ENCODE measurements around the gene OR1N1.
"Not testable (repeated sequence)": the region's sequence is repeated elsewhere in the genome, so short reads cannot be mapped to it uniquely, and the experiment has no call there.

The OR1N1 gene, protein sequence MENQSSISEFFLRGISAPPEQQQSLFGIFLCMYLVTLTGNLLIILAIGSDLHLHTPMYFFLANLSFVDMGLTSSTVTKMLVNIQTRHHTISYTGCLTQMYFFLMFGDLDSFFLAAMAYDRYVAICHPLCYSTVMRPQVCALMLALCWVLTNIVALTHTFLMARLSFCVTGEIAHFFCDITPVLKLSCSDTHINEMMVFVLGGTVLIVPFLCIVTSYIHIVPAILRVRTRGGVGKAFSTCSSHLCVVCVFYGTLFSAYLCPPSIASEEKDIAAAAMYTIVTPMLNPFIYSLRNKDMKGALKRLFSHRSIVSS

DNA sequence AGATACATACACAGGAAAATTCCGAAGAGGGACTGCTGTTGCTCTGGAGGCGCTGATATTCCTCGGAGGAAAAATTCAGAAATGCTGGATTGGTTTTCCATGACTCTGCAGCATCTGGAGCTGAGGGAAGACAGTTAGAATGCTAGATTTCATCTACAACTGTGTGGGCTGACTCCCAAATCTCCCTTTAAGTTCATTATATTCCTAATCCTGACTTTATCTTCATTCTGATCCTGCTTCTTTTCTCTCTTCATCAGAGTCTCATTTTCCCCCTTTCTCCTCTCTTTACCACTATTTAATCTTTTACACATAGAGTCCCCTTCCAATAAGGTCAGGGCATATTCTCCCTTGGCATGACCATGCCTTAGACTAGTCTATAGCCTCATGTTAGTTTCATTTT is at the start of gene OR1N1:
Gene OR1N1 (minus strand): TSS at position 101 of the 400 bp plus-strand sequence. CDS start 0 bp downstream, at position 101.
- no peak for DNase-seq (ENCODE audit: low spot score)

DNA sequence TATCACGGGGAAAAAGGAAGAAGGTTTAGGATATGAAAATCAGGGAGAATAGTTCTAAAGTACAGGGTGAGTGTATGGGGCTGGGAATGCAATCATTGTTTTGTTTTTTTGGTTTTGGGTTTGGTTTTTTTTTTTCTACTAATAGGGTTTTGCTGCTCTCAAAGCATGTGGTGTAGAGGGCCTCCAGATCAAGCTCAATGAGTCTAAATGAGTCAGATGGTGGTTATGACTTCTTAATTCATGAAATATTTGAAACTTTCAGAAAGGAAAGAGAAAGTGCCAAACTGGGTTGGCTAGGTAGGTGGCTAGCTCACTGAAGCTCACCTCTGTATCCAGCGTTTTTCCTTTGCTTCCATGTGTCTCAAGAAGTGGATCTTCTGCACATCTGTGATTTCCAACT is 45.4 kb upstream of the OR1N1 start:
- no peak for DNase-seq (ENCODE audit: low spot score)

DNA sequence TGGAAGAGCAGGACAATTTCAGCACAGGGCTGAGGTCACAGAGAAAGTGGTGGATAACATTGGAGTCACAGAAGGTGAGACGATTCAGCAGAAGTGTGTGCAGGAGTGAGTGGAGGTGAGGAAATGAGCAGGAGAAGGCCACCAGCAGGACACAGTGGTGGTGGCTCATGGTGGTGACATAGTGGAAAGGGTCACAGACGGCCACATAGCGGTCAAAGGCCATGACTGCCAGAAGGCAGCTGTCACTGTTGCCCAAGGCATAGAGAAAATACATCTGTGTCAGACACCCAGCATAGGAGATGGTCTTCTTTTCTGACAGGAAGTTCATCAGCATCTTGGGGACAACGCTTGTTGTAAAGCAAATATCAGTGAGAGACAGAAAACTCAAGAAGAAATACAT is 40.8 kb upstream of the OR1N1 start:
- no peak for DNase-seq (ENCODE audit: low spot score)

DNA sequence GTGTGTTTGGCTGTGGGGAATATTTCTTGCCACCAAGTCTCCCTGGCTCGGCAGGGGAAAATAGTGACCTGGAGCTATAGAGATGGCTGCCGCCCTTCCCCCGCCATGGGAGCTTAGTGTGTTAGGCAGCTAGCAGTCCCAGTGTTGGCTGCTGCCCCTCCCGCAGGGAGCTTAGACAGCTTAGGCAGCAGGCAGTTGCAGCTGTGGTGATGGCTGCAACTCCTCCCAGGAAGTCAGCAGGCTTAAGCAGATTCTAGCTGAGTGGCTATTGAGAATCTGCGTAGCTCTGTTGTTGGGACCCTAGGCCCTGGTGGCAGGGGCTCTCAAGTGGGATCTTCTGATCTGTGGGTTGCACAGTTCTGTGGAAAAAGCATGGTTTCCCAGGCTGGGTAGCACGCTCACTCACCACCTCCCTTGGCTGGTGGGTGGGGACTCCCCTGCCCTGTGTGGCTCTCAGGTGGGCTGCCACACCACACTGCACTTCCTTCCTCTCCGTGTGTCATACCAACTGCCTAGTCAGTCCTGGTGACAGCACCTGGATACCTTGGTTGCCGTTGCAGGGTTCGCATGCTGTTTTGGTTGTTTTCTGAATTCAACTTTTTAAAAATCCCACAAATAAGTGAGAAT is 35.2 kb upstream of the OR1N1 start:
- no peak for DNase-seq (ENCODE audit: low spot score)

DNA sequence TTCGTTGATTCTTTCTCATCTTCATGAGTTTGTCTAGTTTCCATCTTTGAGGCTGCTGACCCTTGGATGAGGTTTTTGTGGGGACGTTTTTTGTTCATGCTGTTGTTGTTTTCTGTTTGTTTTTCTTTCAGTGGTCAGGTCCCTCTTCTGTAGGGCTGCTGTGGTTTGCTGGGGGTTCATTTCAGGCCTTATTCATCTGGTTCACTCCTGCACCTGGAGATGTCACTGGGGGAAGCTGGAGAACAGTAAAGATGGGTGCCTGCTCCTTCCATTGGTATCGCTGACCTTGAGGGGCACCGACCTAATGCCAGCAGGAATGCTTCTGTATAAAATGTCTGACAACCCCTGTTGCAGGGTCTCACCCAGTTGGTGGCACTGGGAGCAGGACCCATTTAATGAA is 34.4 kb upstream of the OR1N1 start:
- DNase-seq (ENCODE audit: low spot score) = no peak

DNA sequence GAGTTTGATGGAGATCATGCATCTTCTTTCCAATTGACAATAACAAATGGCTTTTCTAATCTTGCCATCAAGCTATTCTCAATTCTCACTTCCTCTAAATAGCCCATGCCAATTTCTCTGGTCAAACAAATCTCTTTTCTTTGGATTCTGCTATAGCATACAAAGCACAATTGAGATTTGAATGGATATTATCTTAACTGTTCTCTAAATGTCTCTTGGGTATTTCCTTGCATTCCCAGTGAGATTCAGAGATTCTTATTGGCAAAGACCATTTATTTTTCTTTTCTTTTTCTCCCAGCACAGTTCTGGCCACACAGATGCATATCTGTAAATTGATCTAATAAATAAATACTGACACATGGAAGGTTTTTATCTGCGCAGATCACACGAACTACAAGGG is 25.7 kb upstream of the OR1N1 start, which contains the start of gene OR1N2:
Gene OR1N2 (plus strand): TSS at position 301 of the 400 bp plus-strand sequence. CDS start 100 bp downstream, outside the sequence.
- peak; percentile 10 for DNase-seq (ENCODE audit: low spot score)

DNA sequence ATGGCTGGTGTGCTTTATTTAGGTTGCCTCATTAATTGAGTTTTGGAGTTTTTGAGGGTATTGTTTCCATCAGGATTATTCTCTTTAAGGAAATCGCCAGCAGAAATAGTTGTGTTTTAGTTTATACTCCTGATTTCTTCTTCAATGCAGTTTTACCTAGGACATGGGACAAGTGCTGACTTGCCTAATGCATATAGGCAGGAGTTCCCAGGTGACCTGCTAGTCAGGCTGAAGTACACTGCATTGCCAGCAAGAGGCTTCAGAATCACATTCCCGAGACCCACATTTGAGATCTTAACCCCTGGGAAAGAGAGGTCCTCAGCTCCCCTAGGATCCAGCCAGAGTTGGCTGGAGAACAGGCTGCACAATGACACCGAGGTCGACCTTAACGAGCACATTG is 24.3 kb upstream of the OR1N1 start:
- no peak for DNase-seq (ENCODE audit: low spot score)

DNA sequence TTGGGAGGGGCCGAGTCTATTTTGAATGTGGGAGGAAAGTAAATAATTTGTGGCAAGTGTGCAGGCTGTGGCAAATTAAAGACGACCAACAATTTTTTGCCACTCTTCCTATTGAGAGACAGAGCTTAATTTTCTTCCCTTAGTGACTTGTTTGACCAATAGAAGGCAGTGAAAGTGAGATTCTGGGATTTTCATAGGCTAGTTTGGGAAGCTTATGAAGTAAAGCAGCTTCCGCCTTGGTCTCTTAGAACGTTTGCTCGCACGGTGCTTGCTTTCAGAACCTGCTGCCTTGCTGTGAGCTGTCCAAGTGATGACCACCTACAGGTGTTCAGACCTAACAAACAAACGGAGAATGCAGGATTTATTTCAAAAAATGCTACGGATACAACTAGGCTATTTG is 19.1 kb upstream of the OR1N1 start:
- no peak for DNase-seq (ENCODE audit: low spot score)

DNA sequence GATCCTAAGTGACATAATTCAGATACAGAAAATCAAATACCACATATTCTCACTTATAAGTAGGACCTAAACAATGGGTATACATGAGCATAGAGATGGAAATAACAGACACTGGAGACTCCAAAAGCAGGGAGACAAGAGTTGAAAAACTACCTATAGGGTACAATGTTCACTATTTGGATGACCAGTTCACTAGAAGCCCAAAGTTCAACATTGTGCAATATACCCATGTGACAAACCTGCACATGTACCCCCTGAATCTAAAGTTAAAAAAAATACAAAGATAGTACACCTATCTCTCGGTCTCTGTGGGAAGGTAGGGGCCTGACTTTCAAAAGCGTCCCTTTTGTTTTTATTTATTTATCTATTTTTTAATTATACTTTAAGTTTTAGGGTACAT is 11.7 kb upstream of the OR1N1 start:
- no peak for DNase-seq (ENCODE audit: low spot score)

DNA sequence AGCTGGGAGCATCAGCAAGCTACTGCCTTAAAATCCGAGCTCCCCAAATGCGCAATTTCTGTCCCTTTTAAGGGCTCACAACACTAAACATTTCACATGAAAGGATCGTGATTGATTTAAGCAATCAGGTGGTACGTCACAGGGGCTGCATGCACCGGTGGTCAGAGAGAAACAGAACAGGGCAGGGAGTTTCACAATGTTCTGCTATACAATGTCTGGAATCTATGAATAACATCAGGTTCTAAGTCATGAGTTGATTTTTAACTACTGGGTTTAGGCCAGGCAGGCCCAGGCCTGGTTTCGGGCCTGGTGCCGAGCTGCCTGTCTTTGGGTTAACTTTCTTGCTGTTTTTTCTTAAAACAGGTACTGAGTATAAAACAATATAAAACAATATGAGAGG is 10.0 kb upstream of the OR1N1 start:
- not testable (repeated sequence) for DNase-seq (ENCODE audit: low spot score)

DNA sequence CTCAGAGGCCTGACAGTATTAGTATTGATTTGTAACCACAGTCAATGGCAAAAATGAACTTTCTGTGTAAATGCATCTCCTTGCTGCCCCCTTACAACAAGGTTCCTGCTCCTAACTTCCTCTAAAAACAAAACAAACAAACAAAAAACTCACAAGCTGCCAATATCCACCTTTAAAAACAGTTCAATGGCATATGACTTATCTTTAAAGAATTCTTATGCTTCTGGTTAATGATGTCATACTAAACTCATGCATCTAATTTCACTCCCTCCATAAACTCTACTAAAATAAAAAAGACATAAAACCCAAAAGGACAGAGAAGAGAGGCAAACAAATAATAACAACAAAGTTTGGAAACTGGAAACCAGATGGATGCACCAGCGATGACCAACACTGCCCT is 9.0 kb upstream of the OR1N1 start:
- no peak for DNase-seq (ENCODE audit: low spot score)

DNA sequence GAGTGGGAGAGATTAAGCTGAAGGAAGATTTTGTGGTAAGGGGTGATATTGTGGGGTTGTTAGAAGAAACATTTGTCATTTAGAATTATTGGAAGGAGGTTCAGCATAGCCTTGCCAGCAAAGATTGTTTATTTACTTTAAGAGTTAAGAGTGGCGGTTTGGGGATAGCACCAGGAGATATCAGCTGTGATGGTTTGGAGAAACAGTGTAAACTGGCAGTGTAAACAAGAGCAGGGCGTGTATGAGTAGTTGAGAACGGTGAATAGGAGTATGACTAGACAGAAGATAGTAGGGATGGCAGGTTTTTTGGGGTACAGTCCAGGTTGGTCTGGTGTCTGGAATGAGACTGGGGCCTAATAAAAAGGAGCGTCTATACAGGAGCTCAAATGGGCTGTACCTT is 4.1 kb upstream of the OR1N1 start:
- not testable (repeated sequence) for DNase-seq (ENCODE audit: low spot score)

DNA sequence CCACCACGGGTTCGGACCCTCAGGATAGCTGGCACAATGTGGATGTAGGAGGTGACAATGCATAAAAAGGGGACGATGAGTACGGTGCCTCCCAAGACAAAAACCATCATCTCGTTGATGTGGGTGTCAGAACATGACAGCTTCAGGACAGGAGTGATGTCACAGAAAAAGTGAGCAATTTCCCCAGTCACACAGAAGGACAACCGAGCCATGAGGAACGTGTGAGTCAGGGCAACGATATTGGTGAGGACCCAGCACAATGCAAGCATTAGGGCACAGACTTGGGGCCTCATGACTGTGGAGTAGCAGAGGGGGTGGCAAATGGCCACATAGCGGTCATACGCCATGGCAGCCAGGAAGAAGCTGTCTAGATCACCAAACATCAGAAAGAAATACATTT is 491 bp downstream of the OR1N1 start:
- no peak for DNase-seq (ENCODE audit: low spot score)

DNA sequence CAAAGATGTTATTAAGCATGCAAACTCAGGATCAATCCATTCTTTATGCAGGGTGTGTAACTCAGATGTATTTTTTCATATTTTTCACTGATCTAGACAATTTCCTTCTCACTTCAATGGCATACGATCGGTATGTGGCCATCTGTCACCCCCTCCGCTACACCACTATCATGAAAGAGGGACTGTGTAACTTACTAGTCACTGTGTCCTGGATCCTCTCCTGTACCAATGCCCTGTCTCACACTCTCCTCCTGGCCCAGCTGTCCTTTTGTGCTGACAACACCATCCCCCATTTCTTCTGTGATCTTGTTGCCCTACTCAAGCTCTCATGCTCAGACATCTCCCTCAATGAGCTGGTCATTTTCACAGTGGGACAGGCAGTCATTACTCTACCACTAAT is 7.7 kb downstream of the OR1N1 start:
- no peak for DNase-seq (ENCODE audit: low spot score)

DNA sequence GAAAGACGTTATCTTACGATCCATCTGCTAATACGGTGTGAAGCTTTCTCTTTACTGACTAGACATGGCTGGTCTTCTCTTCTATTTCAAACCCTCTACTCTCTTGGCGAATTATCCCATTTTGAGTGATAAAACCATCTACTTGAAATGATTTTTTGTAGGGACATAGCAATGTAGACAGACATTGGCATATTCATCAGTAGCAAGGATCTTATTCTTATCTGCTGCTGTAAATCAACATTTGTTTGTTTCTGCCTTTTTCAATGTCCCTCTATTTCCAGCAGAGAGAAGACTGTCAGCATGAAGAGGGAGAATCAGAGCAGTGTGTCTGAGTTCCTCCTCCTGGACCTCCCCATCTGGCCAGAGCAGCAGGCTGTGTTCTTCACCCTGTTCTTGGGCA is 8.3 kb downstream of the OR1N1 start, which contains the start of gene OR1J4:
Gene OR1J4 (plus strand): TSS at position 301 of the 400 bp plus-strand sequence. CDS start 0 bp downstream, at position 301.
- DNase-seq (ENCODE audit: low spot score) = no peak

DNA sequence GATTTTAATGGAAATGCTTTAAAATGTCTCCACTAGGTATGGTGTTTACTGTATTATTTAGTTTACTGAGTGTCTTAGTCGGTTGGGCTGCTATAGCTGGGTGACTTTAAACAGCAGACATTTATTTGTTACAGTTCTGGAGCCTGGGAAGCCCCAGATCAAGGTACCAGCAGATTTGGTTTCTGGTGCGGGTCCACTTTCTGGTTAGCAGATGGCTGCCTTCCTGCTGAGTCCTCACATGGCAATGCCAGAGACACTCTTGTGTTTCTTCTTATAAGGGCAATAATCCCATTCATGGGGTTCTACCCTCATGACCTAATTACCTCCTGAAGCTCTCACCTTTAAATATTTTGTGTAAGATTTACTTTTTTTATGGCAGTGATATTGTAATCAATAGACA is 8.9 kb downstream of the OR1N1 start:
- no peak for DNase-seq (ENCODE audit: low spot score)

DNA sequence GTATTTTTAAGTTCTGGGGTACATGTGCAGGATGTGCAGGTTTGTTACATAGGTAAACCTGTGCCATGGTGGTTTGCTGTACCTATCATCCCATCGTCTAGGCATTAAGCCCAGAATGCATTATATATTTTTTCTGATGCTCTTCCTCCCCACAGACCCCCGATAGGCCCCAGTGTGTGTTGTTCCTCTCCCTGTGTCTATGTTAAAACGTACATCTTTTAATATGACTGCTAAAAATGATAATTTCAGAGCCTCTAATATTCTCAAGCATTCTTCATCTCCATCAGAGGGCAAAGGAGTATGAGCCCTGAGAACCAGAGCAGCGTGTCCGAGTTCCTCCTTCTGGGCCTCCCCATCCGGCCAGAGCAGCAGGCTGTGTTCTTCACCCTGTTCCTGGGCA is 16.6 kb downstream of the OR1N1 start, which contains the start of gene OR1J2:
Gene OR1J2 (plus strand): TSS at position 301 of the 400 bp plus-strand sequence. CDS start 0 bp downstream, at position 301.
- DNase-seq (ENCODE audit: low spot score) = no peak

DNA sequence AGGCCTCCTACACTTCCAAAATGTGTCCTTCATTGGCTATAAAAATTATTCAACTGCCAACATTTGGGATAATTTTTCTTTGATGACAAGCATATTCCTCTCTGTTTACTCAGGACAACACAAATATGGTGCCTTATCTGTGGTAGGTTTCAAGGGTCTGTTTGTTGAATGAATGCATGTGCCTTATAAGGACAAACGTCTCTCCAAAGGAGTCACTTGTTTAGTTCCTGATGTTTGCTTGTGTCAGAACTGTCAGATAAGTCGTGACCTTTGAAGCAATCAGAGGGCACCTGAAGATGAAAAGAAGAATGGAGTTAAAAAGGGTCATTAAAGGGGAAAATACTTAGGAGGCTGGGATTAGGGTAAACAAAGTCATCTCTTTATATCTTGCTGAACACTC is 20.1 kb downstream of the OR1N1 start:
- DNase-seq (ENCODE audit: low spot score) = no peak

DNA sequence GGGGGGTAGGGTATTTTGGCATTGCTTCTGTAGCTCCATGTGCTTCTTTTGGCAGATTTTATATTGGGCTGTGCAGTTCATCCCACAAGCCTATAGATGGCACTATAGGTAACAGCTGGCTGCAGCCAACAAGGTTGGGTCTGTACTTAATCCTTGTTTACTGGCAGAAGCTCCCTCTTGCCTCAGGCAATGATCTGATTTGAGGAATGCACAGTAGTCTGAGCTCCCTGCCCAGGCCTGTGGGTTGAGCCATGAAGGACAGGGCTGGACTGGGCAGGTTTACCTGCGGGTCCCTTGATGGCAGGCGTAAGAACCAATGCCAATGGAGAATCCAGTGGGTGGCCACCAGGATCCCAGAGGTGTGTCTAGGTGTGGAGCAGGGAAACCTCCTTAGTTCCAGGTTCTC is 28.2 kb downstream of the OR1N1 start:
- peak; percentile 16 for DNase-seq (ENCODE audit: low spot score)

DNA sequence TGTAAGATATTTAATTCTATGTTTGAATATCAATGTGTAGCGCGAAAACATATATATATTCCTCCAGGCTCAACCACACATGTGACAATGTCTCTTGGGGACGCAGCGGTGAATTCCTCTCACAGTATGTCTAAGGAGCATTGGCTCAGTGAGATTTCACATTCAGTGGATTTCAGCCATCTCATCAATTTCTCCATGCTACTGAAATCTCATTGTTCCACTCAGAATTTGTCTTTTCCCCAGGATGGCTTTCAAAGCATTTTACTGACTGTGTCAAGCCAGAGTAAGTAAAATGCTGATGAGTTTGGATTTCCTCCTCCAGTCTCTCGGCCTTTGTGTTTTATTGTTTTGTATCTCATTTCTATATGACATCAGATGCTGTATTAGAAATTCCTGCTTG is 48.0 kb downstream of the OR1N1 start:
- DNase-seq (ENCODE audit: low spot score) = no peak

DNA sequence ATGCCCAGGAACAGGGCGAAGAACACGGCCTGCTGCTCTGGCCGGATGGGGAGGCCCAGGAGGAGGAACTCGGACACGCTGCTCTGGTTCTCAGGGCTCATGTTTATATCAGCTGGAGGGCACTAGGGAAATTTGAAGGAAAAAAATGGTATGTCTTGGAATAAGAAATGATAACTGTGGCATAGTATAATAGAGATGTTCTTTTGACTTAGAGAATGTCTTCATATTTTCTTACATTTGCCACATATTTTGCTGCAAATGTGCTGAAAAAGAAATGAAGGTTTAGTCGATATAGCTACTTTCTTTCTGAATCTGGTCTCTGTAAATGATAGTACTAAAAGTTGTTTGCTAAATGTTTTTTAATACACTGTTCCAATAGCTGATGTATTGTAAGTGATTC is 49.3 kb downstream of the OR1N1 start, which contains the start of gene OR1J1:
Gene OR1J1 (minus strand): TSS at position 101 of the 400 bp plus-strand sequence. CDS start 0 bp downstream, at position 101.
- no peak for DNase-seq (ENCODE audit: low spot score)

DNA sequence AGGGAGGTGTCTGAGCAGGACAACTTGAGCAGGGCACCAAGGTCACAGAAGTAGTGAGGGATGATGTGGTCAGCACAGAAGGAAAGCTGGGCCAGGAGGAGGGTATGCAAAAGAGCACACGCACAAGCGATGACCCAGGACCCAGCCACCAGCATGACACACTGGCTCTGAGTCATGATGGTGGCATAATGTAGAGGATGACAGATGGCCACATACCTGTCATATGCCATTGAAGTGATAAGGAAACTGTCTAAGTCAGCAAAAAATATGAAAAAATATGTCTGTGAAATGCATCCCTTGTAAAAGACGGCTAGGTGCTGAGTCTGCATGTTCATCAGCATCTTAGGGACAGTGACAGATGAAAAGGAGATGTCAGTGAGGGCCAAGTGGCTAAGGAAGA is 49.7 kb downstream of the OR1N1 start:
- DNase-seq (ENCODE audit: low spot score) = no peak
